ENCODE results near the gene OSBPL3. TPM values are rescaled to one million over a fixed set of nuclear protein-coding genes. Genes with fewer than 3 reads are reported as not detected.

Gene OSBPL3
- total RNA-seq, 1 experiment from 2014 or later = 36.8 TPM

DNA sequence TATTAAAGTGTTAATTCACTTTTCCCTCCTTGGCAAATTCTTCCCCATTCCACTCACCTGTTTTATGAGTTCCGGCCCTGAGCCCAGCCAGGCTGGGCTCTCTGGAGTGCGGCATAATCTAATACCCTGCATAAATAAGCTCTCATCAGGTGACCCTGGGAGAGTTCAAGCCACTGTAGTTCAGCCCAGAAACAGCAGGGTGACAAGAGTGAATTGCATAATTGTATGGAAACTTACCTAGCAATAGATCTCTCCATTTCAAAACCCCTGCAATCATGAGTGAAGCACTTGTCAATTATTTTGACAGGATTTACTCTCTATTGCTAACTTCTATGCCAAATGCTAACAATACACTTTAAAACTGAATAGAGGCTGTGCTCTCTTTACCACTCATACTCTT is 94.7 kb downstream of the OSBPL3 start:
- no peak overlapping the region for H3K4me2 ChIP-seq (ENCODE audit: low read length)
- peaks cover 4 to 6% of the 10 kb centered on the region in 2 experiments; a peak in 1 of 4 replicates for H3K4me1 ChIP-seq (ENCODE audit: control insufficient read depth in 1 of 2, insufficient read depth in 2 of 2, low read length in 2 of 2)
- H2AFZ ChIP-seq (ENCODE audit: low read depth, low read length, poor library complexity, severe bottlenecking) = no peak overlapping the region
- no peak overlapping the region for H3K9ac ChIP-seq (ENCODE audit: low read length)
- no peak overlapping the region for H3K27ac ChIP-seq (ENCODE audit: low read depth, low read length)
- intact Hi-C loops (cut with micrococcal nuclease) = loop anchor here (10.0 kb wide), 1 partner anchor 209 kb away; no protein-coding TSS in a partner anchor
- H4K20me1 ChIP-seq (ENCODE audit: insufficient read depth) = no peaks in the 10 kb centered on the region; the same call in 1 of the 2 replicates
- BruUV-seq (replicated peaks) = no TSS peak
- no peak for TF ChIP-seq POLR2AphosphoS5 (IDR thresholded peaks at IDR 0.05; ENCODE audit: low read depth, low read length)
- no peak for TF ChIP-seq CEBPB (IDR thresholded peaks at IDR 0.05; ENCODE audit: low read depth)
- TF ChIP-seq, protein P1, sequence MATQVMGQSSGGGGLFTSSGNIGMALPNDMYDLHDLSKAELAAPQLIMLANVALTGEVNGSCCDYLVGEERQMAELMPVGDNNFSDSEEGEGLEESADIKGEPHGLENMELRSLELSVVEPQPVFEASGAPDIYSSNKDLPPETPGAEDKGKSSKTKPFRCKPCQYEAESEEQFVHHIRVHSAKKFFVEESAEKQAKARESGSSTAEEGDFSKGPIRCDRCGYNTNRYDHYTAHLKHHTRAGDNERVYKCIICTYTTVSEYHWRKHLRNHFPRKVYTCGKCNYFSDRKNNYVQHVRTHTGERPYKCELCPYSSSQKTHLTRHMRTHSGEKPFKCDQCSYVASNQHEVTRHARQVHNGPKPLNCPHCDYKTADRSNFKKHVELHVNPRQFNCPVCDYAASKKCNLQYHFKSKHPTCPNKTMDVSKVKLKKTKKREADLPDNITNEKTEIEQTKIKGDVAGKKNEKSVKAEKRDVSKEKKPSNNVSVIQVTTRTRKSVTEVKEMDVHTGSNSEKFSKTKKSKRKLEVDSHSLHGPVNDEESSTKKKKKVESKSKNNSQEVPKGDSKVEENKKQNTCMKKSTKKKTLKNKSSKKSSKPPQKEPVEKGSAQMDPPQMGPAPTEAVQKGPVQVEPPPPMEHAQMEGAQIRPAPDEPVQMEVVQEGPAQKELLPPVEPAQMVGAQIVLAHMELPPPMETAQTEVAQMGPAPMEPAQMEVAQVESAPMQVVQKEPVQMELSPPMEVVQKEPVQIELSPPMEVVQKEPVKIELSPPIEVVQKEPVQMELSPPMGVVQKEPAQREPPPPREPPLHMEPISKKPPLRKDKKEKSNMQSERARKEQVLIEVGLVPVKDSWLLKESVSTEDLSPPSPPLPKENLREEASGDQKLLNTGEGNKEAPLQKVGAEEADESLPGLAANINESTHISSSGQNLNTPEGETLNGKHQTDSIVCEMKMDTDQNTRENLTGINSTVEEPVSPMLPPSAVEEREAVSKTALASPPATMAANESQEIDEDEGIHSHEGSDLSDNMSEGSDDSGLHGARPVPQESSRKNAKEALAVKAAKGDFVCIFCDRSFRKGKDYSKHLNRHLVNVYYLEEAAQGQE (IDR thresholded peaks at IDR 0.05; ENCODE audit: low read depth) = no peak
- TF ChIP-seq ZFX (IDR thresholded peaks at IDR 0.05) = no peak
- TF ChIP-seq RAD21 (IDR thresholded peaks at IDR 0.05; ENCODE audit: low read depth) = no peak
- TF ChIP-seq TCF7L2 (IDR thresholded peaks at IDR 0.05; ENCODE audit: borderline replicate concordance, extremely low read depth, insufficient read depth, insufficient read length) = no peak
- no peak for TF ChIP-seq EGR1 (IDR thresholded peaks at IDR 0.05; ENCODE audit: low read depth)
- TF ChIP-seq ELF1 (IDR thresholded peaks at IDR 0.05; ENCODE audit: borderline replicate concordance, low read depth) = no peak
- TF ChIP-seq YY1 (IDR thresholded peaks at IDR 0.05; ENCODE audit: extremely low read depth, insufficient replicate concordance, low read depth, low read length) = no peak
- TF ChIP-seq FOSL1 (IDR thresholded peaks at IDR 0.05; ENCODE audit: low read depth) = no peak
- ATAC-seq (no peak), DNase-seq (ENCODE audit: low read depth, low spot score) (no peak)
- 0 out of 2 replicates have a peak, but pooled peaks cover 5% of the 10 kb centered on the region for H3K79me2 ChIP-seq (ENCODE audit: insufficient read depth, low read length)
- H3K36me3 ChIP-seq (ENCODE audit: control insufficient read depth in 1 of 2, insufficient read depth in 2 of 2, low read length in 2 of 2) = no peaks in the 10 kb centered on the region
- POLR2A ChIA-PET = no interaction called here
- CTCF ChIA-PET = no interaction called here
- H3K4me3 ChIP-seq (replicated peaks in 1 of 2; ENCODE audit: low read depth in 1 of 2, low read length in 2 of 2) = no peak overlapping the region
- H3K9me2 ChIP-seq (ENCODE audit: insufficient read depth) = no peaks in the 10 kb centered on the region
- H3K27me3 ChIP-seq (ENCODE audit: insufficient read depth, low read length) = no peaks in the 10 kb centered on the region
- RAD21 ChIA-PET (ENCODE audit: low non-redundant PET in 1 of 2, low total read pairs in 2 of 2, uncharacterized antibody in 2 of 2, unreplicated experiment in 2 of 2) = interaction anchor here in 1 of 2 experiments (0.7 kb wide), 1 partner anchor 36 kb away, joined by 3 read pairs; no protein-coding TSS in a partner anchor
- H3K9me3 ChIP-seq (ENCODE audit: control insufficient read depth in 1 of 2, insufficient read depth in 1 of 2, low read depth in 1 of 2, low read length in 2 of 2) = no peaks in the 10 kb centered on the region

Data from HCT116 (cell line).